Measurements from ENCODE around the gene SYNM. TPM values are rescaled to one million over a fixed set of nuclear protein-coding genes. Genes with fewer than 3 reads are reported as not detected.

The SYNM gene
- total RNA-seq, 1 experiment from 2014 or later, result 2.6 TPM

GRCh38 chr15:99117111-99117510 is 12.2 kb downstream of the SYNM start:
- Histone ChIP-seq H3K36me3 (ENCODE audit: insufficient read depth, low read length, poor library complexity, severe bottlenecking) (no peaks in the 10 kb centered on the region), H3K27me3 (replicated peaks; ENCODE audit: insufficient read depth, low read depth, low read length, poor library complexity) (no peaks in the 10 kb centered on the region), H3K9me3 (ENCODE audit: low read depth, low read length, poor library complexity, severe bottlenecking) (no peaks in the 10 kb centered on the region), H3K4me3 (ENCODE audit: low read depth, low read length, poor library complexity, severe bottlenecking) (no peak overlapping the region), H3K27ac (ENCODE audit: low read depth, low read length, poor library complexity, severe bottlenecking) (no peak overlapping the region), H3K4me1 (ENCODE audit: insufficient read depth, low read length, poor library complexity, severe bottlenecking) (no peaks in the 10 kb centered on the region)
- intact Hi-C loops (cut with micrococcal nuclease; ENCODE audit: unreplicated experiment), result no loop called here
- POLR2A ChIA-PET (ENCODE audit: low non-redundant PET), result no interaction called here
- BruUV-seq (replicated peaks), result no TSS peak
- TF ChIP-seq EZH2 (IDR thresholded peaks at IDR 0.05; ENCODE audit: borderline replicate concordance, low read depth, low read length, poor library complexity, severe bottlenecking) (no peak), CTCF (conservative IDR thresholded peaks at IDR 0.05; ENCODE audit: low read depth, low read length) (no peak)
- CTCF ChIA-PET, result no interaction called here
- DNase-seq (ENCODE audit: low spot score), result no peak

GRCh38 chr15:99117563-99118257 is 12.8 kb downstream of the SYNM start:
- ChIA-PET POLR2A (ENCODE audit: low non-redundant PET) (no interaction called here), CTCF (interaction anchor here (0.8 kb wide), 1 partner anchor 12 kb away, joined by 4 read pairs; no protein-coding TSS in a partner anchor)
- H3K4me1 ChIP-seq (ENCODE audit: insufficient read depth, low read length, poor library complexity, severe bottlenecking), result no peaks in the 10 kb centered on the region
- TF ChIP-seq EZH2 (IDR thresholded peaks at IDR 0.05; ENCODE audit: borderline replicate concordance, low read depth, low read length, poor library complexity, severe bottlenecking) (no peak), CTCF (conservative IDR thresholded peaks at IDR 0.05; ENCODE audit: low read depth, low read length) (no peak)
- DNase-seq (ENCODE audit: low spot score), result no peak
- no peaks in the 10 kb centered on the region for H3K9me3 ChIP-seq (ENCODE audit: low read depth, low read length, poor library complexity, severe bottlenecking)
- no peak overlapping the region for H3K27ac ChIP-seq (ENCODE audit: low read depth, low read length, poor library complexity, severe bottlenecking)
- no peaks in the 10 kb centered on the region for H3K27me3 ChIP-seq (replicated peaks; ENCODE audit: insufficient read depth, low read depth, low read length, poor library complexity)
- no TSS peak for BruUV-seq (replicated peaks)
- H3K4me3 ChIP-seq (ENCODE audit: low read depth, low read length, poor library complexity, severe bottlenecking), result no peak overlapping the region
- intact Hi-C loops (cut with micrococcal nuclease; ENCODE audit: unreplicated experiment), result no loop called here
- no peaks in the 10 kb centered on the region for H3K36me3 ChIP-seq (ENCODE audit: insufficient read depth, low read length, poor library complexity, severe bottlenecking)

GRCh38 chr15:99118258-99118632 is 13.4 kb downstream of the SYNM start:
- no peak for TF ChIP-seq CTCF (conservative IDR thresholded peaks at IDR 0.05; ENCODE audit: low read depth, low read length)
- TF ChIP-seq EZH2 (IDR thresholded peaks at IDR 0.05; ENCODE audit: borderline replicate concordance, low read depth, low read length, poor library complexity, severe bottlenecking), result no peak
- ChIA-PET CTCF (interaction anchor here (0.8 kb wide), 1 partner anchor 13 kb away, joined by 4 read pairs; no protein-coding TSS in a partner anchor), POLR2A (ENCODE audit: low non-redundant PET) (no interaction called here)
- no peaks in the 10 kb centered on the region for H3K9me3 ChIP-seq (ENCODE audit: low read depth, low read length, poor library complexity, severe bottlenecking)
- intact Hi-C loops (cut with micrococcal nuclease; ENCODE audit: unreplicated experiment), result no loop called here
- no peaks in the 10 kb centered on the region for H3K27me3 ChIP-seq (replicated peaks; ENCODE audit: insufficient read depth, low read depth, low read length, poor library complexity)
- no peak for DNase-seq (ENCODE audit: low spot score)
- H3K36me3 ChIP-seq (ENCODE audit: insufficient read depth, low read length, poor library complexity, severe bottlenecking), result no peaks in the 10 kb centered on the region
- no peak overlapping the region for H3K4me3 ChIP-seq (ENCODE audit: low read depth, low read length, poor library complexity, severe bottlenecking)
- peaks cover 4% of the 10 kb centered on the region for H3K4me1 ChIP-seq (ENCODE audit: insufficient read depth, low read length, poor library complexity, severe bottlenecking)
- H3K27ac ChIP-seq (ENCODE audit: low read depth, low read length, poor library complexity, severe bottlenecking), result no peak overlapping the region
- BruUV-seq (replicated peaks), result no TSS peak

Measured in A673 (cell line).